GM18951 (cell line): Measurements from ENCODE around the gene RPL18.

ENCODE experiments used
- POLR2A ChIP-seq: IDR thresholded peaks from 4 replicates; pipeline ENCODE4 v1.6.1; 2011; ENCODE audit warnings: mild to moderate bottlenecking; ENCODE audit not compliant: insufficient read length, insufficient read depth; ENCODE audit errors: extremely low read depth
- in situ Hi-C: fragments of 300-500 bp; cut with MboI; formaldehyde crosslinking; loops from one replicate; pipeline ENCODE4 v1.12.0; 2022; ENCODE audit warnings: low sequenced_read_pairs, mixed read lengths, inconsistent platforms; ENCODE audit not compliant: unreplicated experiment

Gene RPL18

GRCh38 chr19:48611872-48612271, 7.1 kb downstream of the RPL18 start:
- TF ChIP-seq POLR2A, result no peak
- in situ Hi-C loops, result no loop called here

- no peak for TF ChIP-seq POLR2A
- in situ Hi-C loops, result no loop called here
Measured at GRCh38 chr19:48609571-48610108, 9.3 kb downstream of the RPL18 start.

- in situ Hi-C loops, result no loop called here
Measured at GRCh38 chr19:48608798-48609263, 10.1 kb downstream of the RPL18 start.

GRCh38 chr19:48607359-48607755, 11.6 kb downstream of the RPL18 start:
- no peak for TF ChIP-seq POLR2A
- in situ Hi-C loops, result no loop called here

More at GRCh38 chr19:48608798-48609263, 10.1 kb downstream of the RPL18 start:
- no peak for TF ChIP-seq POLR2A

- in situ Hi-C loops, result no loop called here
- no peak for TF ChIP-seq POLR2A
Measured at GRCh38 chr19:48606463-48607358, 12.3 kb downstream of the RPL18 start, which contains the start of gene SPACA4. TSS of gene SPACA4 (plus strand) at chr19:48606742. CDS start at chr19:48606979, 237 bp downstream.

GRCh38 chr19:48603850-48604249, 15.1 kb downstream of the RPL18 start:
- no peak for TF ChIP-seq POLR2A
- in situ Hi-C loops, result no loop called here

GRCh38 chr19:48603449-48603848, 15.5 kb downstream of the RPL18 start:
- TF ChIP-seq POLR2A, result no peak
- in situ Hi-C loops, result no loop called here

- in situ Hi-C loops, result no loop called here
- TF ChIP-seq POLR2A, result no peak
Measured at GRCh38 chr19:48603001-48603400, 16.0 kb downstream of the RPL18 start.

GRCh38 chr19:48600679-48601417, 18.1 kb downstream of the RPL18 start:
- no peak for TF ChIP-seq POLR2A
- in situ Hi-C loops, result no loop called here

- in situ Hi-C loops, result loop anchor here (25.0 kb wide), 1 partner anchor 287 kb away; a partner anchor contains a TSS
- TF ChIP-seq POLR2A, result no peak
Measured at GRCh38 chr19:48598996-48599700, 19.8 kb downstream of the RPL18 start.

- in situ Hi-C loops, result loop anchor here (25.0 kb wide), 1 partner anchor 285 kb away; a partner anchor contains a TSS
- TF ChIP-seq POLR2A, result no peak
Measured at GRCh38 chr19:48596679-48597465, 22.1 kb downstream of the RPL18 start.

GRCh38 chr19:48596237-48596636, 22.7 kb downstream of the RPL18 start:
- in situ Hi-C loops, result loop anchor here (25.0 kb wide), 1 partner anchor 284 kb away; a partner anchor contains a TSS
- no peak for TF ChIP-seq POLR2A
